Measurements from ENCODE around the gene COX10. TPM values are rescaled to one million over a fixed set of nuclear protein-coding genes. Genes with fewer than 3 reads are reported as not detected.

Gene COX10
- 19.2 to 22.4 TPM (median 20.8 TPM) in 5 replicates for total RNA-seq (2022; extraction: Qiagen RNA extraction)

DNA sequence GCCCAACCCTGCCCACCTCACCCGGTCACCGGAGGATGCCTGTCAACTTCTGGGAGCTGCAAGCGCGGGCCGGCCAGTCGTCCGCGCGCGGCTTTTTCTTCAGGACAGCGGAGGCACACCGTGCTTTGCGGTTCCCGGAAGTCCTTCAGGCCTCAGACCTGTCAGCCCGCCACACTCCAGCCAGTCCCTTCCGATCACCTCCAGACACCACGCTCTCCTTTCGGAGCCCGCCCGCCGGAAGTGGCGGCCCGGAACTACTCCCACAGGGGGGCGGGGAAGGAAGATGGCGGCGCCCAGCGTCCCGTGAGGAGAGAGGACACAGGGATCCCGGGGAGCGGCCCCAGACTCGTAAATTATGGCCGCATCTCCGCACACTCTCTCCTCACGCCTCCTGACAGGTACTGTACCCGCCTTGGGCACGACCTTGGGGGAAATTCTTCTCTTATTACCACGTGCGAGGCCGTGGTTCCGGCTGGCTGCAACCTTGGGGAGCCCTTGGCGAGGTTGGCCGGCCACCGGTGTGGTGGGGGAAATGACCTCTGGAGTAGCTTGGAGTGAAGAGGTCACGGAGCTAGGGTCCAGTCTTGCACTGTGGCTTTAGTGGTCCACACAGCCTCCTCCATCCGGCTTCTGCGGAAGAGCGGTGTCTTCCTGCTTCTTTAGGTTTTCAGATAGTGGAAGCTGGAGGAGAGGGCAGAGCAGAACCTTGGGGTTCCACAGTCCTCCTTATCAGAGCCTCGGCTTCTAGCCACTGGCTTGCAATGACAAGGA is at the start of gene COX10:
Gene COX10 (plus strand): TSS at position 254 of the 771 bp plus-strand sequence. CDS start 102 bp downstream, at position 356.

DNA sequence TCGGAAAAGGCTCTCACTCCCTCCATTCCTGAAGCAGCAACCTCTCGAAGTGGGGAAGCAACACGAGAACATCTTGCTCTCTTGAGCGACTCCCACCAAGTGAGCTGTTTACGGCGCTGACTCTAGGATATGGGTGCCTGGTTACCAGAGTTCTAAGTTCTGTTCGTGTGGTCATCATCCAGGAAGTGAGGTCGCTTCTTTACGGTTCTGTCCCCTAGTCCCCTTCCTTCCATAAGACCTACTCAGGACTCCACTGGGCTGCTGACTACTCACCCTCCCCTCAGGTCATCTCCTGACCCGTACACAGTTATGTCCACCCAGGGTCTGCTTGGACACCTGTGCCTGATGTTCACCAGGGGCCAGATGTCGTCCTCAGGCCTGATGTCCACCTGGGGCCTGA is 167.5 kb downstream of the COX10 start, which contains the start of gene CDRT15:
Gene CDRT15 (minus strand): TSS at position 101 of the 400 bp plus-strand sequence. CDS start 29 bp downstream, at position 72.

Other genes with a start within 250 kb of the COX10 start
- not detected in 5 replicates for gene CDRT15, start 167.4 kb downstream of the COX10 start, total RNA-seq (2022; extraction: Qiagen RNA extraction)
- 0.88 to 1.9 TPM (median 1.7 TPM) in 5 replicates for gene HS3ST3B1, start 231.6 kb downstream of the COX10 start, total RNA-seq (2022; extraction: Qiagen RNA extraction)

Data from A549 treated with dexamethasone at 1 μM for 4 hours (cell line).